LNCaP clone FGC (cell line): Measurements from ENCODE around the gene OSCP1.
A peak's percentile ranks its signal among the peaks of the same experiment; 100 is the strongest.

Source experiments
- DNase-seq: peaks from one replicate; pipeline ENCODE4 v3.0.0-alpha.2; 2011; ENCODE audit warnings: low read depth
- H3K4me3 ChIP-seq: 2 replicates; pipeline ENCODE4 v1.5.1; 2011; ENCODE audit warnings: mild to moderate bottlenecking, low read depth, low read length, control low read depth
- CTCF ChIP-seq: IDR thresholded peaks from 2 replicates; pipeline ENCODE4 v1.5.1; 2012; ENCODE audit warnings: mild to moderate bottlenecking; ENCODE audit not compliant: control insufficient read depth, insufficient read depth; ENCODE audit errors: extremely low read depth

OSCP1 gene

GRCh38 chr1:36446271-36446670, 4.0 kb downstream of the OSCP1 start:
- no peak for DNase-seq
- TF ChIP-seq CTCF, result no peak
- no peak overlapping the region for H3K4me3 ChIP-seq

- no peak for DNase-seq
- H3K4me3 ChIP-seq, result no peak overlapping the region
- no peak for TF ChIP-seq CTCF
These were observed 7.0 kb downstream of the OSCP1 start for GRCh38 chr1:36443297-36443696.

- H3K4me3 ChIP-seq, result no peak overlapping the region
- DNase-seq, result no peak
- TF ChIP-seq CTCF, result no peak
These were observed 7.9 kb downstream of the OSCP1 start for GRCh38 chr1:36442337-36442736.

DNA sequence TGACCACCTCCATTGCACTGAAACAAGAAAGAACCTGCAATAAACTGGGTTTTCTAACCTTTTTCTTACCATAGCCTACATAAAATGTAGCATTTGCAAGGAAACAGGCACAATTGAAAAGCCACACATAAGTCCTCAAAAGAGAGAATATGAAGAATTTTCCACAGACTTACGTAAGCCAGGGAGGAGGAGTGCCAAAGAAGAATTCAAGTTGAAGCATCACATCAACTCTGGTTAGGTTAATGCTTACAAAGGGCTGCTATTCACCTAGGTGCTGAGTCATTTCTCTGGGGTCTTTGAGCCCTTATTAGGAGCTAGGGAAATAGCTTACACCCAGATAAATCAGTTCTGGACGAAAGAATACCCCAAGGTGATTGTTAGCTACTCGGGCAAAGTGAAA, 9.6 kb downstream of the OSCP1 start:
- no peak for TF ChIP-seq CTCF
- H3K4me3 ChIP-seq, result no peak overlapping the region
- DNase-seq, result no peak

GRCh38 chr1:36440044-36440443, 10.2 kb downstream of the OSCP1 start:
- no peak overlapping the region for H3K4me3 ChIP-seq
- TF ChIP-seq CTCF, result no peak
- no peak for DNase-seq

DNA sequence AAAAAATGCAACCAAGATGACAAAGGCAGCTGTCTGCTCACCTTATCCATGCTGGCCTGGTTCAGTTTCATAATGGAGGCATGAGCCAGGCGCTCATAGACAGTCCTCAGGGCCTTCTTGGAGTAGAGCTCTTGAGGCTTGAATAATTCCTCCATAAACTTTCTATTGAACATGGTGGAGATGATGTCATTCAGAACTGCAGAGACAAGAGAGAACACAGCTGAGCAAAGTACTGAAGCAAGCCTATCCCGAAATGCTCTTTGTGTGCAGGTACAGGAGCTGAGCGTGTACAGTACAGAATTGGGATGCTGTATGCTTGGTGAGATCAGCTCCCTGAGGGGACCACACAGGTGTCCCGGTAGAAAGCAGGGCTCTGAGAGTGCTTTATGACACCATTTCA, 11.5 kb downstream of the OSCP1 start:
- TF ChIP-seq CTCF, result no peak
- no peak overlapping the region for H3K4me3 ChIP-seq
- DNase-seq, result no peak

DNA sequence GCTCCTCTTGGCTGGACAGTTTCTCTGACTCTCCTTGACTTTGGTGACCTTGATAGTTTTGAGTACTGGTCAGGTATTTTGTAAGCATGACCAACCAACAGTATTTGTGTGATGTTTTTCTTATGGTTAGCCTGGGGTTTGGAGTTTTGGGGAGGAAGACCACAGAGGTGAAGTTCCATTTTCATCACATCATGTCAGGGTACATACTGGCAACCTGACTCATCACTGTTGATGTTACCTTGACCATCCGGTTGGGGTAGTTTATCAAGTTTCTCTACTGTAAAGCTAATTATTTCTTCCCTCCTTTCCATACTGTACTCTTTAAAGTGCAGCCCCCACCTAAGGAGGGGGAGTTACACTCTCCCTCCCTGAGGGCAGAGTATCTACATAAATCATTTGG, 13.4 kb downstream of the OSCP1 start:
- DNase-seq, result peak; percentile 51
- H3K4me3 ChIP-seq, result no peak overlapping the region
- TF ChIP-seq CTCF, result no peak
